Erythroblast (primary cell): ENCODE data around the gene COMMD2.

Experiments
- GATA1 ChIP-seq: IDR thresholded peaks from 2 replicates; pipeline ENCODE4 v1.6.1; 2011; ENCODE audit warnings: low read depth, mild to moderate bottlenecking, control low read depth, low read length, moderate library complexity
- POLR2A ChIP-seq: IDR thresholded peaks from 2 replicates; pipeline ENCODE4 v1.6.1; 2011; ENCODE audit warnings: mild to moderate bottlenecking, low read length

GRCh38 chr3:149784064-149784704 lies 31.9 kb upstream of the COMMD2 start:
- TF ChIP-seq POLR2A (no peak), GATA1 (no peak)
